Measurements from ENCODE around the gene KCNJ2.

The KCNJ2 gene

DNA sequence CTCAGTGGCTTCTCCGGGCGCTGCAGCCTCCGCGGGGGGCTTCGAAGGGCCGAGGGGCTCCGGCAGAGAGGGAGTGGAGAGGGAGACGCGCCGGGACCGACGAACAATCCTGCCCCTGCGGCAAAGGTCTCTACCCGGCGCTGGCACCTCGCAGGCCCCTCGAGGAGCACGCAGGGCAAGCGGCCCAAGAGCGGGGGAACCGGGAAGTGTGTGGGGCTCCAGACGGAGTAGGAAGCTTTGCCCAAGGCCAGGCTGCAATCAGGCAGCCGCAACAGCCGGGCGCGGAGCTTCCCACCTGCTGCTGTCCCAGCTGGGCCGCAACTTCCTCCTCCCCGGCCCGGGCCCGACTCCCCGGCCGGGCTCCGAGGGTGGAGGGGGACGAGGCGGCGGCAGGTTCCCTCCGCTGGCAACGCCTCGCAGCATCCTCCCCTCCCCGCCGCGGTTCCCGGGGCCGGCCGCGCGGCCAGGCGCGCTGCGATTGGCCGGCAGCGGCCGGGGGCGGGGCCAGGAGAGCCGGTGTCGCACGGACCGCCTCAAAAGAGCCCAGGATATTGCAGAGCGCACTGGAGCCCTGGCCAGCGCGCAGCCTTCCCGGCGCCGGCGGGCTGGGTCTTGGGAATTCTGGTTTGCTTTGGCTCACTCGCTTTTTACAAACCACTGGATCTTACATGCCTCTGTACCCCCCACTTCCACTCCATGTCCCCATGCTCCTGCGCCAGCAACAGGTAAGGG is at the start of gene KCNJ2:
Gene KCNJ2 (plus strand): TSS at position 556 of the 732 bp plus-strand sequence. CDS start 5,508 bp downstream, outside the sequence.
- peak; percentile 95 to 99 (median 97) for DNase-seq

DNA sequence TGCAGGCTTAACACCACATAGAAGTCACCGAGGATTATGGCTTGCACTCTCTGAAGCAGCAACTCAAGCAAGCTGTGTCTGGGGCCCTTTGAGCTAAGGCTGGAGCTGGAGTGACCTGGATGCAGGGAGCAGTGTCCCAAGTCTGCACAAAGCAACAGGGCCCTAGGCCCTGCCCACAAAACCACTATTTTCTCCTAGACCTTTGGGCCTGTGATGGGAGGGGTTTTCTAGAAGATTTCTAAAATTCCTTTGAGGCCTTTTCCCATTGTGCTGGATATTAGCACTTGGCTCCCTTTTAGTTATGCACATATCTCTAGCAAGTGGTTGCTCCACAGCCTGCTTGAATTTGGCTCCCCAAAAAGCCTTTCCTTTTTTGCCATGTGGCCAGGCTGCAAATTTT is 49.8 kb upstream of the KCNJ2 start:
- no peak for DNase-seq

DNA sequence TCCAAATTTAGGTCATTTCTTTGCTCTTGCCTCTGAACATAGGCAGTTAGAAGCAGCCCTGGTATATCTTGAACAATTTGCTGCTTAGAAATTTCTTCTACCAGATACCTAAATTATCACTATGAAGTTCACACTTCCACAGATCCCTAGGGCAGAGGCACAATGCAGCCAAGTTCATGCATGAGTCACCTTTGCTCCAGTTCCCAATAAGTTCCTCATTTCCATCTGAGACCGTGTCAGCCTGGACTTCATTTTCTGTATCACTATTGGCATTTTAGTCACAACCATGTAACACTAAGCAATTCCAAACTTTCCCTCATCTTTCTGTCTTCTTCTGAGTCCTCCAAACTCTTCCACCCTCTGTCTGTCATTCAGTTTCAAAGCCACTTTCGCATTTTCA is 49.3 kb upstream of the KCNJ2 start:
- DNase-seq: peak; percentile 80 to 92 (median 89)

DNA sequence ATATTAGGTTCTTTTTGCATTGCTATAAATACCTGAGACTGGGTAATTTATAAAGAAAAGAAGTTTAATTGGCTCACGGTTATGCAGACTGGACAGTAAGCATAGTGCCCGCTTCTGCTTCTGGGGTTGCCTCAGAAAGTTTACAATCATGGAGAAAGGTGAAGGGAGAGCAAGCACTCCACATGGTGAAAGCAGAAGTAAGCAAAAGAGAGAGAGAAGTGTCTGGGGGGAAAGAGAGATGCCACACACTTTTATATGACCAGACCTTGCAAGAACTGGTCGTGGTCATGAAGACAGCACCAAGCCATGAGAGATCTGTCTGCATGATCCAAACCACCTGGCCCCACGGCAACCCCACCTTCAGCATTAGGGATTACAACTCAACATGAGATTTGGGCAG is 48.9 kb upstream of the KCNJ2 start:
- DNase-seq: peak in 1 of 3 donors; percentile 19

DNA sequence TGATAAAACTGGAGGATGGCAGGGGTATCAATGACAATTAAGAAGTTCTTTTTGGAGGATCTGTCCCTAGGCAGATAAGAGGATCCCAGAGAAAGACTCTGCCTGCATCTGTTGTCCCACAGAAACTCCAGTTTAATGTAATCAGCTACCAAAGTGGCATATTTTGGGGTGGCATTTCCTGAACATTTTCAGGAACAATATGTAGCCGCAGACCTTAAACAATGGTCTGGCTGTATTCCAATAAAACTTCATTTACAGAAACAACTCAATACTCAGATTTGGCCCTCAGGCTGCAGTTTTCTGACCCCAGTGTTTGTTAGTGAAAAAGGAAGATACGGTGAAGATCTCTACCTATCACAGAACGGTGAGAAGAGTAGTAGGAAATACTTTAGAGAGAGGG is 48.2 kb upstream of the KCNJ2 start:
- peak; percentile 33 to 61 (median 51) for DNase-seq

DNA sequence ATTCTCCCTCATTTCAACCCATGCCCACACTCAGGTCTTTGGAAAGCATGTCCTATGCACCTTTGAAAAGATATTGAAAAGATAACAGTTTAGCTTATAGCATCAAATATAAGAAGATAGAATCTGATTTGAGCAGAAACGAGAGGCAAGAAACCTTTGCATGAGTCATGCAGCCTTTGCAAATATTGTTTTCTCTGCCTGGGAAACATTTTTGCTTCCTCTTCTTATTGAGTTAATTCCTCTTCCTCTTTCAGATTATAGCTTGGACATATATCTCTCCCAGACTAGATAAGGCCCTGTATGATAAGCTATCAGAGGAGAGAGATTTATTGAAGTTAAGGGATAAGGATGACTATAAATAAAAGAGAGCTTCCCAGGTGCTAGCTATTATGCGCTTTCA is 46.1 kb upstream of the KCNJ2 start:
- peak; percentile 59 to 85 (median 78) for DNase-seq

DNA sequence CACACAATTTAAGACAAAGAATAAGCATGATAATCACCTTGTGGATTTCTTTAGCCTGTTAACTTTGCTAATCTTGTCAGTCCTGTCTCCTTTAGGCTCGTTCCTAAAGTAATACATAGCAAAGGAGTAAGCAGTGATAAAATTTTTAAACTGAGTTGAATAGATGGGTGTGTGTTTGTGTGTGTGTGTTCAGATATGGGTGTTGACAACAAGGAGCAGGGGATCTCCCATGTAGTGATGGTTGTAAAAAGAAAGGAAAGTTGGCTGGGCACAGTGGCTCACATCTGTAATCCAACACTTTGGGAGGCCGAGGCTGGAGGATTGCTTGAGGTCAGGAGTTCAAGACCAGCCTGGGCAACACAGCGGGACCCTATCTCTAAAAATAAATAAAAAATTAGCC is 44.6 kb upstream of the KCNJ2 start:
- no peak for DNase-seq

DNA sequence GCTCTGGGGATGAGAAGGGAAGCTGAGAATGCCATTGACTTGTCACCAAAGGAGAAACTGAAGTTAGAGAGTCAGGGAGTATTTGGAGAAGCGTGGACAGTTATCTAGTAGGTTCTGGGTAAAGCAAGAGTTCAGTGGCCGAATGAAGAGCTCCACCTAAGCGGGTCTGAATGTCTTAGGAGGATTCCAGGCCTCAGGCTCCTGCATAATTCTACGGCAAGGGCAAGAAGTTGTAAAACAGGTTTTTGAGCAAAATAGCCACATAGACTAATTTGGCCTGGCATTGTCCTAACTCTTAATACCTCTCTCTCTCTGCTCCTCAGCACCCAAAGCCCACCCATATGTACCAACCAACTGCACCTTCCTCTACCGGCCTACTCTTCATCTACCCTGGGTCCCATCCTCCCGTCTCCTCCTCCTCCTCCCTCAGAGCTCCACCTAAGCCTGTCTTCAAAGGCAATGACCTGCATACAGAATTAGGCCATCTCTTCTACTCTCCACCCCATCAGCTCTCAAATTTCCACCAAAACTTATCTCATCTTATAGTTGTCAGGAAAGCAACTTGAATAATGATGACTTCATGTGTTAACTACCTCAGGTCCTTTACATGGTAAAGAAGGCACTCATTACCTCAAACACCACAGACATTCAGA is 42.0 kb upstream of the KCNJ2 start:
- DNase-seq: no peak

DNA sequence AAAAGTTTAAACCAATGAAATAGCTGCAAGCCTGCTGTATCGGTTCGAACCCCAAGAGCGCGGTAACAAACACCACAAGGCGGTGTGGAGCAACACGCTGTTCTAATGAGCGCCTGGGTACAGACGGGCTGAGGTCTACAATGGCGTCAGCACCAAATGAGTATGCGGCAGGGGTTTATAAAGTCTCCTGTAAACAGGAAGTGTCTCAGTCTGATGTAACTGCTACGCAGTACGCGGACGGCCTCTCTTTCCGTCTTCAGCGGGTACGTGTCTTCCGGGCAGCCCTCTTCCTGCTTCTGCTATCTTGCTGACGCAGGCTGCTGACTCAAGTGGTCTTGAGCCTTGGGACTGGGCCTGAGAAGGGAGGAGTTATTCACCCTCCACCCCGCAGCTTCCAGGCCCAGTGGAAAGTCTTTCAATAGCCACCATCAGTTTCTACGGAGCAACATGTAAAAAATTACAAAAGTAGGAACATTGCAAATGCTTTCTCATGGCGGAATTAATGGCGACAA is 40.5 kb upstream of the KCNJ2 start:
- DNase-seq: no peak

DNA sequence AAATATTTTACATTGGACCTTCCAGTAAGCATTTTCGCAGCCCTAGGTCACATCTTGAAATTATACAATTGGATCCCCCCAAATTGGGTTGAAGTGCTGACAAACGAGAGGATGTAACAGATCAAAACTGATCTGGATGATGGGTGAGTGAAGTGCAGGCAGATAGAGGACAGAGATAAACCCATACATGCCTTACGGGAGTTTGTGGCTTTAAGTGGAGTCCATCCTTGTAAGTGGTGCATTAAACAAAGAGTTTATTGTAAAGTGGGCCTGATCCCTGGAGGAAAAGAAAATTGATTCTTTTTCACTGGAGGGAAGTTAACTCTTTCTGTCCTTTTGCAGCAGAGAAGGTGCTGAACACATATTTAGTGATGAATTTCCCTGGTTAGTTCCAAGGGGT is 39.0 kb upstream of the KCNJ2 start:
- no peak for DNase-seq

DNA sequence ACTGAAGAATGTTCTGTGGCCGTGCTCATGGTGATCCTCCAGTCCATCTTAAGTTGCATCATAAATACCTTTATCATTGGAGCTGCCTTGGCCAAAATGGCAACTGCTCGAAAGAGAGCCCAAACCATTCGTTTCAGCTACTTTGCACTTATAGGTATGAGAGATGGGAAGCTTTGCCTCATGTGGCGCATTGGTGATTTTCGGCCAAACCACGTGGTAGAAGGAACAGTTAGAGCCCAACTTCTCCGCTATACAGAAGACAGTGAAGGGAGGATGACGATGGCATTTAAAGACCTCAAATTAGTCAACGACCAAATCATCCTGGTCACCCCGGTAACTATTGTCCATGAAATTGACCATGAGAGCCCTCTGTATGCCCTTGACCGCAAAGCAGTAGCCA is 36.8 kb upstream of the KCNJ2 start:
- DNase-seq: no peak

DNA sequence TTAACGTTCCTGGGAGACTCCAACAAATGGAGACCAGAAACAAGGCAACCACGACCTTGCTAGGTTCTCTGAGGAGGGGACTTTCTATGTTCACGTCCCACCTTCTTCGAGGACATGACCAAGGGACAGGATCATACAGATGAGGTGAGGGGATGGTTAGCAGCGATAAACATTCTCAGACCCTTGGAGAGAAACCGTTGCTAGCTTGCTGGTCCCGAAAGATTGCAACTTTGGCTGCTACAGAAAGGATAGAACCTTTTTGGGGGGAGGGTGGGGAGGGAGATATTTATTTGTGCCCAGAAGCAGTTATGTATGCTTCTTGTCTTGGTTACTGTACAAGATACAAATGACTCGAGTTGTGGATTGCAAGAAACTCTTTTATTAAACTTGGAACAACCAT is 35.3 kb upstream of the KCNJ2 start:
- DNase-seq: no peak

DNA sequence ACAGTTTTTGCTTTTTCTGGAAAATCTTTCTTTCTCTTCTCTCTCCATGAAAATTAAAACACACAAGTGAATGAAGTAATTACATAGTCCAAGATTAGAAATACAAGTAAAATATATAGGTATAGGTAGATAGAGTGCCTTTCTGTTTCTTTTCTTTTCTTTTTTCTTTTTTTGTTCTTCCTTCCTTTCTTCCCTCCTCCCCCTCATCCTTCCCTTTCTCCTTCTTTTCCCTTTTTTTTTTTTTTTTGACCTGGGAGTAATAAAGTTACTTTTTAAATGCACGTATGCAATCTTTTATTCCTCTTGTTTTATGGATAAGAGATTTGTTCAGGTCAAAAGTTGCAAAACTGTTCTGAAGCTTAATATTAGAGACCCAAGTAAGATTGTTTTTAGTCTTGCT is 34.6 kb upstream of the KCNJ2 start:
- no peak for DNase-seq

DNA sequence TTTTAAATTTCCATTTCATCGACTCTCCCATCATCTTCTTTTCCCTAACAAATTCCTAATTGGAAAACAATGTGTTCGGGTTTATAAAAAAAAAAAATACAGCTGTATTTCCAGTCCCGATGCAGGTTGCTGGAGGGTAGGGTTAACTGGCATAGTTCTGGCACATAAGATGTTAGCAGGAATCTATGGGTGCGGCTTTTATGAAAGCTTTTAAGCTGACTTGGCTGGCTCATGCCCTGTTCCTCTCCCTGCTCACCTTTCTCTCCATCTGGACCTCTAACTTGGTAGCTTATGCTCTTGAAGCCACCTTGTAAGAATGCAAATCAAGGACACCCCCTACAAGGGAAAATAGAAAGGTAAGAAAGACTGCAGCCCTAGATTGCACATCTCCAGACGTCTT is 33.2 kb upstream of the KCNJ2 start:
- no peak for DNase-seq

DNA sequence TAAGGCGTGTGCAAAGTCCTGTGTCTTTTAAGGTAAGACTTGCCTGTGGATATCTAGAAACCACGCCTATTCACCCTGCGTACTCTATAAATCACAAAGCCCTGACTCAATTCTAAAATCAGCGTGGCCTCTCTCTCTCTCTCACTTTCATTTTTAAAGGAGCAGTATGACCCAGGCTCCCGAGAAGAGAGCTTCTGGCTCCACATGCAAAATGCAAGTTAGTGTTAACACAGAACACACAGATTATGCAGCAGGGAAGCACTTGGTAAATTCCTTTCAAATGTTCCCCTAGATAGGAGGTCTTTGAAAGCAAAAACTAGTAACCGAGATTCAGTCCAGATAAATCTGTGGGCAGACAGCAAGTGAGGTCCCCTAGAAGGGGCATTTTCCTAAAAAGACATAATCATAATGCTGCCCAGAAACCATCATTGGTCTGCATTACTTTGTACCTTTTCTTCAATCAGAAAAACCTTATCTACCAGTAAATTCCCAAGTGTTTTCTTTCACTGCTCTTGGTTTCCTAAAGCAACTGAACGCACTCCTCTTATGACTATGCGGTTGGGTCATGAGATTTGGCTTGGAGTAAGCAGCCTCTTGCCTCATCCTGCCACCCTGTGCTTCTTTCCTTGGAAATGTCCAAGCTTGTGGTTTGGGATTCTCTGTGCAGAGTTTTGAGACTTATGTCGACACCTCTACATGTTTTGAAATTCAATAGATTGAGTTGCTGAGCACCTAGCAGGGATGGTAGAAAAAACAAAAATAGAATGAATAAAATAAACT is 31.7 kb upstream of the KCNJ2 start:
- peak; percentile 69 to 70 (median 69) for DNase-seq

DNA sequence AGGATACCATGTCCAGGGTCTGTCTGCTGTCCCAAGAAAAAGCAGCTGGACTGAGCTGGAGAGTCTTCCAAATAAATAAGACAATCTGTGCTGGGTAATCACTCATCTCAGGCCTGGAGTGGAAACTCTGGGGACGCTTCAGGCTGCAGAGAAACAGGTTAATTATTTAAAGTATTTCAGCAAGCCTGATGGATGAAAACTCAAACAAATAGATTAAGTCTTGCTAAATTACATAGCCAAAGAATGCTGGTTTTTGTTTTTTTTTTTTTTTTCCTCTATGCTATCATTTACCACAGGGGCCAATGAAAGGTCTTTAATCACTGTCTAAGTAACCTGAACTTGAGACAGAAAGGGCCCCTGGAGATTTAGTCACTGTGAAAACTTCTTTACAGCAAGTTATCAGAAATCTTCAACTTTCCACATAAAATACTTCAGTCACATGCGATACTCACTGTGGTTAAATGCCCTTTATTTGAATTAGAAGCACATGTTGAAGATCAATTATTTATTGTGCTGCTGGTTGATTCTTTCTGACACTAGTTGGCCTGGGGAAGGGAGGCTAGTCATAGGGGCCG is 31.0 kb upstream of the KCNJ2 start:
- no peak for DNase-seq

DNA sequence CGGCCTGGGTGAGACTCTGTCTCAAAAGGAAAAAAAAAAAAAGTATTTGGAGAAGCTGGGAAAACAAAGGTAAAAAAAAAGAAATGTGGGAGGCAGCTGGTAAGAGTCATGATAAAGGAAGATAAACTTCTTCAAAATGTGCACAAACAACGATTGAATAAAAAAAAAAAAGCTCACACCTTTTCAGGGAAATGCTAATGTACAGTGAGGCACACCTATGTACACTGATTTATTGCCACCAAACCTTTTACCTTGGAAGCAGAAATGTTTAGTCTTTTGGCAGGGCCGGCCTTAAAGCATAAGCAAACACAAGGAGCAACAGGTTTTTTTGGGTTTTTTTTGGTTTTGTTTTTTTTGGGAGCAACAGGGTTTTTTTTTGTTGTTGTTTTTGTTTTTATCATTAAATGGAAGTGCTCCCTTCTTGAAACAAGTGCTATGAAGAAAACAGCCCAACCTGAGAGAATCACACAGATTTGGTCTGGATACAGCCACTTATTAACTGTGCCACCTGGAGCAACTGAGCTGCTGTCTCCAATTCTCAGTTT is 29.8 kb upstream of the KCNJ2 start:
- no peak for DNase-seq

DNA sequence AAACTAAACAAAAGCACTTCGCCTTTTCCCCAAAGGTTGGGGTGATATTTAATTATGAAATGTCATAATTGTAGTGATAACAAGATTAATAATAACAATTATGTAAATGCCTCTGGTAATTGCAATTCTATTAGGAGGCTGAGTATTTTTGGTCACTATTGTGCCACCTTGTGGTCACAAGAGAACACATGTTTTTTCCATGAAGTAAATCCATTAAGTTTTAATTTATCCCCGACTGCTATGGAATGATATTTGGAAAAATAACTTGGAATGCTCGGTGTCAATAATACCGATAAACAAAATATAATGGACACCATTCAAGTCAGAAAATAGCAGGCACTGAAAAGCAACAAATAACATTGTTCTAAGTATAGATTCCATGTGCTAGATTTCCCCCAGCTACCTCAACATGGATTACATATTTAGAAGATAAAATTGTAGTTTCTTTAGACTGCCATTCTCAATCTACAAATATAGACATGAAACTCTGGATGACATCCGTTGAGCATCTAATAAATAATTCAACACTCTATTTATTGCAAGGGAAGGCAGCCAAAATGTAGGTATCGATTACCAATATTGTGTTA is 25.0 kb upstream of the KCNJ2 start:
- peak; percentile 38 to 69 (median 51) for DNase-seq

DNA sequence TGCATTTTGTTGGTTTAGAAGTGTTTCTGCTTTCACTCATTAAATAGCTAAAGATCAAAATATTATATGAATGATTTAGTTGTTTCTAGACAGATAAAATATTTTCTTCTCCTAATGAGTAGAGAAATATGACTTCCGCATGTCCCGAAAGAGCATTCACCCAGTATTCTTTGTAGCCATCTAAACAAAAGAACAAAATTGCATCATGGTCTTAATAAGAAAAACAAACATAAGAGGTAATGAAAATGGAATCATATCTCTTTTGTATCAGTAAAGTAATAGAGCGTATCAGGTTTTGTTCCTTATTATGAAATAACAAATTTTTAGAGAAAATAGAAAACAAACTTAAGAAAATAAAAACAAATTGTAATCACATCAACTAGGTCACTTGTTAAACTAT is 16.1 kb upstream of the KCNJ2 start:
- no peak for DNase-seq

DNA sequence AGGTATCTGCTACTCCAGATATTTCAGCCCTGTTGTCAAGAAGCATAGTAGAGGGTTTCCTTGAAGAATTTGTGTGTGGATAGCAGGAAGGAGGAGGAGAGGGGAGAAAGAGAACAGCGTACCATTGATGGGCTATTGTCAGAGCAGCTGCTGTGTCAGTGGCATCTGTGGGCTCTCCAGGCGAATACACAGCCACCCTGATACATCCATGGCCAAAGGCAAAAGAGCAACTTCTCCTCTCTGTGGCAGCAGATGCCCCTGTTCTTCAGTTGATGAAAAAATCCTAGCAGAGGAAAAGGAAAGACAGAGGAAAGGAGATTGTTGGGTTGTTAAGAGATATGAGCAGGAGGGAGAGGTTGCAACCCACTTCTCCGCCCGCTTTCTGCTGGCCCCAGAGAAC is 12.2 kb upstream of the KCNJ2 start:
- DNase-seq: no peak

DNA sequence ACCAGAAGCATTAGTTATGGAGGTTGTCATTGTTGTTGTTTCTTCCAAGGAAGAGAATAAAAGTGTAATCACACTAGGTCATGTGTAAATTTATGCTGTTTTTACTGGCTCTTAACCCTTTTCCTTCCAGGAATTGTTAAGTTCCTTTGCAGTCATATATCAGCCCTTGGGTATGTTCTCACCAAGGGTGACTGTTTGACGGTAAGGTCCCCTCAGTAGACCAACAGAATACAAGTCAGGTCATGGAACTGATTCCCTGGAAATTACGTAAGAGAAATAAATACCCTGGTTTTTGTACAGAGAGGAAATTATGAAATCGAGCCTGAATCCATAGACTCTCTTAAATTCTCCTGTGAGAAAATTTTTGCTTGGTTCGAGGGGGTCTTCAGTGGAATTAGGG is 11.2 kb upstream of the KCNJ2 start:
- no peak for DNase-seq

DNA sequence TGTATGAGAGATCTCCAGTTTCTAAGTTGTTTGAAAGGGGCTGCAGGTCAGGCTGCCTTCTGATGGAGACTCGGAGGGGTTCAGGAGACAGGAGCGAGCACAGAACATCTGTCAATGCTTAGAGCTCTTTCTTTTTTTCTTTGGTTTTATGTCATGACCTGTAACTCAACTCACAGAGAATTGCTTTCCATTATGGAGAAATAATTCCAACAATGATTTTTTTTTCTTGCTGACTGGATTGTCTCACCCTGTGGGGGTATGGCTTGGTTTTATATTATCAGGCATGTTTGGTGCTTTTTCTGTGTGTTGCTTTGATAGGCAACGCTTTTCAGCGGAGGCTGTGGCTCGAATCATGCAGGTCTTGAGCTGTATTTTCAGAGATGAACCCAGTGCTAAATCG is 10.7 kb upstream of the KCNJ2 start:
- no peak for DNase-seq

DNA sequence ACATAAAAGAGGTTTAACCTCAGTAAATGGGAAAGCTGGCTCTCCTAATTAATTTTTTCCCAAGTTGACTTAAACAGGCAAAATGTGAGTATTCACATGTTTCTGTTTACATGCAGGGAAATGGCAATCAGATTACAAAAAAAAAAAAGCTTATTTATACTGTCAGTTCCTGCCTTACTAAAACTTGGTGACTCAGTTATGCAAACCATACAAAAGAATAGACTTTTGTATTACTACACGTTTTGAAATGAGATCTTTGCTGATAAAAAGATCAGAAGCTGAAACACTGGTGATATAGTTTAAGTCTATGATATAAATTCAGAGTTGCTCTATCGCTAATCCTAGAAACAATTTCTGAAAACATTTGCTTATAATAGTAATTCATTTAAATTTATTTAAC is 9.4 kb upstream of the KCNJ2 start:
- no peak for DNase-seq
